Prostate gland (tissue), 2 donors: Measurements from ENCODE around the gene BBIP1.

Experiments
- POLR2A ChIP-seq: fragments of 450-650 bp; IDR thresholded peaks from one replicate; pipeline ENCODE4 v1.6.1; 2016; ENCODE audit warnings: antibody characterized with exemption, mild to moderate bottlenecking
- TF ChIP-seq, protein P1 (sequence below), 4 experiments: fragments of 200-600 bp in 2 of 4; fragments of 450-650 bp in 2 of 4; sonication (generic) in 2 of 4; IDR thresholded peaks; 1 replicate in 3 of 4; 2 replicates in 1 of 4; pipeline ENCODE4 v1.5.1; 2016 to 2019; ENCODE audit warnings: antibody characterized with exemption in 4 of 4, mild to moderate bottlenecking in 2 of 4, moderate library complexity in 2 of 4

DNA sequence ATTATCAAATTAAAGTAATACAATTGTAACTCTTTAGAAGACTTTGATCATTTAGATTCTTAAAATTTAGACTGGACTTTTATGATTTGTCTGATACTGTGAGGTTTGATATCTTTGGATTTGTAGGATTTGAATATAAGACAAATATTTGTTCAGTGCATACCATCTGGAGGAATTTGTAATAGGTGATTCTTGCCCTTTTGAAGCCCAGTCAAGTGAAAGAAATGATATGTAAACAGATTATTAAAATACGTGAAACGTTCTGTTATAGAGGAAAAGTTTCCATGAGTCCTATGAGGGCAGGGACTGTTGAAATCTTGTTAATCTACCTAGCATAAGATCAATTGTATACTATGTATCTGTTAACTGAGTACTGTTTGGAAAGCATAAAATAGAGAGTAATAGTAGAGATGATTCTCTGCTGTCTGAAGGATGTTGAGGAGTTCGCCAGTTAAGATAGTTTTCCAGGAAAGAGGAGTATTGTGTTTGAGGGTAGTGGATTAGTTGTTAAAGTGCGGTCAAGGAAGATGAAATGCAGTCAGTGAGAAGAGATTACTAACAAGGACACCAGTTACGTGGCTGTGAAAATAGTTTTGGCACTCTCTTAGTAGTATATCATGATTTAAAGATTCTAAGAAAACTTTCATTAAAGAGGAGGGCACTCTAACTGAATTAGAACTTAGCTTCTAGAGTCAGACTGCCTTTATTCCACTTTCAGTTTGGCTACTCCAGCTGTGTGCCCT, 32.9 kb downstream of the BBIP1 start:
- TF ChIP-seq, protein P1, sequence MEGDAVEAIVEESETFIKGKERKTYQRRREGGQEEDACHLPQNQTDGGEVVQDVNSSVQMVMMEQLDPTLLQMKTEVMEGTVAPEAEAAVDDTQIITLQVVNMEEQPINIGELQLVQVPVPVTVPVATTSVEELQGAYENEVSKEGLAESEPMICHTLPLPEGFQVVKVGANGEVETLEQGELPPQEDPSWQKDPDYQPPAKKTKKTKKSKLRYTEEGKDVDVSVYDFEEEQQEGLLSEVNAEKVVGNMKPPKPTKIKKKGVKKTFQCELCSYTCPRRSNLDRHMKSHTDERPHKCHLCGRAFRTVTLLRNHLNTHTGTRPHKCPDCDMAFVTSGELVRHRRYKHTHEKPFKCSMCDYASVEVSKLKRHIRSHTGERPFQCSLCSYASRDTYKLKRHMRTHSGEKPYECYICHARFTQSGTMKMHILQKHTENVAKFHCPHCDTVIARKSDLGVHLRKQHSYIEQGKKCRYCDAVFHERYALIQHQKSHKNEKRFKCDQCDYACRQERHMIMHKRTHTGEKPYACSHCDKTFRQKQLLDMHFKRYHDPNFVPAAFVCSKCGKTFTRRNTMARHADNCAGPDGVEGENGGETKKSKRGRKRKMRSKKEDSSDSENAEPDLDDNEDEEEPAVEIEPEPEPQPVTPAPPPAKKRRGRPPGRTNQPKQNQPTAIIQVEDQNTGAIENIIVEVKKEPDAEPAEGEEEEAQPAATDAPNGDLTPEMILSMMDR (IDR thresholded peaks at IDR 0.05), result no peak
- no peak for TF ChIP-seq POLR2A
